Skeletal muscle tissue (tissue), 4 donors: ENCODE measurements around the gene RNF34. TPM values are rescaled to one million over a fixed set of nuclear protein-coding genes. Genes with fewer than 3 reads are reported as not detected.
A peak's percentile ranks its signal among the peaks of the same experiment; 100 is the strongest.

ENCODE experiments used
- H3K27ac ChIP-seq: one replicate; pipeline ENCODE4 v1.7.0; 2013; ENCODE audit warnings: mild to moderate bottlenecking, low read depth, low read length, inconsistent platforms
- H3K27me3 ChIP-seq, 3 donors: one replicate each; pipeline ENCODE4 v1.7.0; 2013; ENCODE audit warnings: low read length in 3 of 3; ENCODE audit not compliant: control insufficient read depth in 3 of 3, insufficient read depth in 3 of 3
- H3K36me3 ChIP-seq, 3 donors: one replicate each; pipeline ENCODE4 v1.7.0; 2013; ENCODE audit warnings: low read length in 3 of 3; ENCODE audit not compliant: control insufficient read depth in 3 of 3, insufficient read depth in 3 of 3
- H3K4me1 ChIP-seq, 3 donors: one replicate each; pipeline ENCODE4 v1.7.0; 2013; ENCODE audit warnings: low read length in 3 of 3, mild to moderate bottlenecking in 3 of 3; ENCODE audit not compliant: control insufficient read depth in 3 of 3, insufficient read depth in 3 of 3
- H3K4me3 ChIP-seq, 3 donors: one replicate each; pipeline ENCODE4 v1.7.0; 2013; ENCODE audit warnings: low read length in 3 of 3
- H3K9ac ChIP-seq, 3 donors: one replicate each; pipeline ENCODE4 v1.7.0; 2013; ENCODE audit warnings: low read length in 3 of 3, mild to moderate bottlenecking in 3 of 3, moderate library complexity in 2 of 3, low read depth in 1 of 3
- H3K9me3 ChIP-seq, 3 donors: one replicate each; pipeline ENCODE4 v1.7.0; 2013; ENCODE audit warnings: low read length in 3 of 3; ENCODE audit not compliant: control insufficient read depth in 3 of 3
- total RNA-seq: library from RNA; depleted of rRNA; stranded (reverse); fragments of >200 nt; gene quantifications from one replicate; pipeline ENCODE4 v1.2.3, GENCODE V29; 2014
- donor health status: Osteomylitis.

The RNF34 gene
- total RNA-seq, 1 donor from 2014 or later: 52.2 TPM

- Histone ChIP-seq H3K36me3 (peaks cover 36 to 66% (median 51%) of the 10 kb centered on the region in 3 donors), H3K4me3 (no peak overlapping the region), H3K27me3 (no peaks in the 10 kb centered on the region), H3K4me1 (peaks cover 4 to 12% (median 6%) of the 10 kb centered on the region in 3 donors), H3K9ac (peak overlapping the region in 1 of 3 donors; percentile 8), H3K27ac (no peak overlapping the region), H3K9me3 (no peaks in the 10 kb centered on the region)
These were observed 33.0 kb downstream of the RNF34 start for GRCh38 chr12:121432740-121433480.

GRCh38 chr12:121436706-121437105 is 36.8 kb downstream of the RNF34 start:
- H3K4me1 ChIP-seq: peaks cover 0 to 3% (median 0%) of the 10 kb centered on the region in 3 donors
- no peak overlapping the region for H3K9ac ChIP-seq
- peaks cover 36 to 55% (median 46%) of the 10 kb centered on the region in 3 donors for H3K36me3 ChIP-seq
- H3K4me3 ChIP-seq: no peak overlapping the region
- H3K27me3 ChIP-seq: no peaks in the 10 kb centered on the region
- no peaks in the 10 kb centered on the region for H3K9me3 ChIP-seq
- no peak overlapping the region for H3K27ac ChIP-seq

GRCh38 chr12:121438905-121439304 is 39.0 kb downstream of the RNF34 start:
- Histone ChIP-seq H3K27me3 (no peaks in the 10 kb centered on the region), H3K27ac (no peak overlapping the region), H3K36me3 (peaks cover 33 to 46% (median 46%) of the 10 kb centered on the region in 3 donors)

GRCh38 chr12:121439715-121440114 is 39.8 kb downstream of the RNF34 start:
- no peak overlapping the region for H3K27ac ChIP-seq
- H3K36me3 ChIP-seq: peaks cover 31 to 46% (median 41%) of the 10 kb centered on the region in 3 donors
- H3K9me3 ChIP-seq: no peaks in the 10 kb centered on the region
- no peak overlapping the region for H3K9ac ChIP-seq
- H3K4me3 ChIP-seq: no peak overlapping the region
- peaks cover 0 to 6% (median 2%) of the 10 kb centered on the region in 3 donors for H3K4me1 ChIP-seq
- no peaks in the 10 kb centered on the region for H3K27me3 ChIP-seq

More at GRCh38 chr12:121438905-121439304, 39.0 kb downstream of the RNF34 start:
- H3K4me3 ChIP-seq: no peak overlapping the region
- peaks cover 0 to 6% (median 2%) of the 10 kb centered on the region in 3 donors for H3K4me1 ChIP-seq
- H3K9ac ChIP-seq: no peak overlapping the region
- H3K9me3 ChIP-seq: no peaks in the 10 kb centered on the region

- no peaks in the 10 kb centered on the region for H3K27me3 ChIP-seq
- H3K9me3 ChIP-seq: no peaks in the 10 kb centered on the region
- no peak overlapping the region for H3K27ac ChIP-seq
- no peak overlapping the region for H3K9ac ChIP-seq
- no peak overlapping the region for H3K4me3 ChIP-seq
- peaks cover 30 to 42% (median 40%) of the 10 kb centered on the region in 3 donors for H3K36me3 ChIP-seq
- peaks cover 0 to 6% (median 2%) of the 10 kb centered on the region in 3 donors for H3K4me1 ChIP-seq
These were observed 40.9 kb downstream of the RNF34 start for GRCh38 chr12:121440768-121441167.

- Histone ChIP-seq H3K36me3 (peaks cover 26 to 39% (median 32%) of the 10 kb centered on the region in 3 donors), H3K4me1 (peaks cover 0 to 6% (median 2%) of the 10 kb centered on the region in 3 donors), H3K4me3 (no peak overlapping the region)
These were observed 41.6 kb downstream of the RNF34 start for GRCh38 chr12:121441555-121441954.

GRCh38 chr12:121442028-121442948 is 42.4 kb downstream of the RNF34 start:
- Histone ChIP-seq H3K4me3 (no peak overlapping the region), H3K27me3 (no peaks in the 10 kb centered on the region), H3K36me3 (peaks cover 26 to 34% (median 30%) of the 10 kb centered on the region in 3 donors), H3K9ac (no peak overlapping the region), H3K27ac (no peak overlapping the region), H3K9me3 (no peaks in the 10 kb centered on the region), H3K4me1 (peaks cover 0 to 6% (median 2%) of the 10 kb centered on the region in 3 donors)

More at GRCh38 chr12:121441555-121441954, 41.6 kb downstream of the RNF34 start:
- Histone ChIP-seq H3K9me3 (no peaks in the 10 kb centered on the region), H3K27ac (no peak overlapping the region), H3K9ac (no peak overlapping the region), H3K27me3 (no peaks in the 10 kb centered on the region)

- Histone ChIP-seq H3K4me3 (no peak overlapping the region), H3K36me3 (peaks cover 26 to 32% (median 30%) of the 10 kb centered on the region in 3 donors), H3K27me3 (no peaks in the 10 kb centered on the region), H3K4me1 (peaks cover 0 to 6% (median 2%) of the 10 kb centered on the region in 3 donors), H3K9ac (no peak overlapping the region), H3K9me3 (no peaks in the 10 kb centered on the region), H3K27ac (no peak overlapping the region)
These were observed 43.4 kb downstream of the RNF34 start for GRCh38 chr12:121443193-121443870.

- peaks cover 0 to 6% (median 4%) of the 10 kb centered on the region in 3 donors for H3K4me1 ChIP-seq
- no peak overlapping the region for H3K9ac ChIP-seq
- H3K4me3 ChIP-seq: no peak overlapping the region
- peaks cover 24 to 26% (median 25%) of the 10 kb centered on the region in 3 donors for H3K36me3 ChIP-seq
- no peaks in the 10 kb centered on the region for H3K27me3 ChIP-seq
- H3K9me3 ChIP-seq: no peaks in the 10 kb centered on the region
- no peak overlapping the region for H3K27ac ChIP-seq
These were observed 44.3 kb downstream of the RNF34 start for GRCh38 chr12:121443911-121444841.
